GM21717 (cell line): ENCODE data around the gene METTL25.

Experiments
- ATAC-seq: cut with Tn5 transposase; IDR thresholded peaks from one replicate; pipeline ENCODE4 v1.9.1; 2021; ENCODE audit warnings: mild to moderate bottlenecking, moderate library complexity; ENCODE audit not compliant: unreplicated experiment

The METTL25 gene

GRCh38 chr12:82522762-82523161, 164.4 kb downstream of the METTL25 start:
- no peak for ATAC-seq

GRCh38 chr12:82523996-82524395, 165.7 kb downstream of the METTL25 start:
- ATAC-seq, result no peak

GRCh38 chr12:82524641-82525040, 166.3 kb downstream of the METTL25 start:
- no peak for ATAC-seq

- ATAC-seq, result no peak
Observed at GRCh38 chr12:82525616-82526015, 167.3 kb downstream of the METTL25 start.

GRCh38 chr12:82527165-82527780, 168.9 kb downstream of the METTL25 start:
- peak; percentile 76 for ATAC-seq
